Mucosa of rectum (tissue), 2 donors: Measurements from ENCODE around the gene GADD45G.

Source experiments
- H3K27ac ChIP-seq, 2 donors: one replicate each; pipeline ENCODE4 v1.7.0; 2013; ENCODE audit warnings: inconsistent platforms in 2 of 2, low read depth in 2 of 2, low read length in 2 of 2
- H3K27me3 ChIP-seq, 2 donors: one replicate each; pipeline ENCODE4 v1.7.0; 2013; ENCODE audit warnings: low read length in 2 of 2; ENCODE audit not compliant: control insufficient read depth in 2 of 2, insufficient read depth in 2 of 2
- H3K36me3 ChIP-seq, 2 donors: one replicate each; pipeline ENCODE4 v1.7.0; 2013; ENCODE audit warnings: low read length in 2 of 2; ENCODE audit not compliant: control insufficient read depth in 2 of 2, insufficient read depth in 2 of 2
- H3K4me1 ChIP-seq, 2 donors: one replicate each; pipeline ENCODE4 v1.7.0; 2013; ENCODE audit warnings: low read length in 2 of 2, mild to moderate bottlenecking in 1 of 2; ENCODE audit not compliant: control insufficient read depth in 2 of 2, insufficient read depth in 2 of 2
- H3K4me3 ChIP-seq, 2 donors: one replicate each; pipeline ENCODE4 v1.7.0; 2013; ENCODE audit warnings: low read length in 2 of 2
- H3K9ac ChIP-seq, 2 donors: one replicate each; pipeline ENCODE4 v1.7.0; 2013; ENCODE audit warnings: low read length in 2 of 2, low read depth in 1 of 2, mild to moderate bottlenecking in 1 of 2
- H3K9me3 ChIP-seq, 2 donors: one replicate each; pipeline ENCODE4 v1.7.0; 2013; ENCODE audit warnings: low read length in 2 of 2; ENCODE audit not compliant: control insufficient read depth in 2 of 2
- donor health status: healthy.
- donor health status: Normal muscosa, but diverticular disease.

The GADD45G gene

DNA sequence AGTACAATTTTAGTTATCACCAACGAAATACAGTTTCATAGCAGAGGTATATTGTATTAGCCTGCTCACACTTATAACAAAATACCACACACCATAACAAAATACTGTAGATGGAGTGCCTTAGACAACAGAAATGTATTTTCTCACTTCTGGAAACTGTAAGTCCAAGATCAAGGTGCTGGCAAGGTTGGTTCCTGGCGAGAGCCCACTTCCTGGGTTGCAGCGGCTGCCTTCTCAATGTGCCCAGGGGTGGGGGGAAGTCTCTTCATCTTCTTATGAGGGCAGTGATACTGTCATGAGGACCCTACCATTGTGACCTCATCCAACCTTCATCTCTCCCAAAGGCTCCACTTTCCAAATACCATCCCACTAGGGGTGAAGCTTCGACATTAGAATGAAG, 30.5 kb upstream of the GADD45G start:
- Histone ChIP-seq H3K27ac (no peak overlapping the region), H3K4me1 (no peaks in the 10 kb centered on the region), H3K36me3 (no peaks in the 10 kb centered on the region), H3K27me3 (no peaks in the 10 kb centered on the region), H3K9ac (no peak overlapping the region), H3K9me3 (no peaks in the 10 kb centered on the region), H3K4me3 (no peak overlapping the region)

DNA sequence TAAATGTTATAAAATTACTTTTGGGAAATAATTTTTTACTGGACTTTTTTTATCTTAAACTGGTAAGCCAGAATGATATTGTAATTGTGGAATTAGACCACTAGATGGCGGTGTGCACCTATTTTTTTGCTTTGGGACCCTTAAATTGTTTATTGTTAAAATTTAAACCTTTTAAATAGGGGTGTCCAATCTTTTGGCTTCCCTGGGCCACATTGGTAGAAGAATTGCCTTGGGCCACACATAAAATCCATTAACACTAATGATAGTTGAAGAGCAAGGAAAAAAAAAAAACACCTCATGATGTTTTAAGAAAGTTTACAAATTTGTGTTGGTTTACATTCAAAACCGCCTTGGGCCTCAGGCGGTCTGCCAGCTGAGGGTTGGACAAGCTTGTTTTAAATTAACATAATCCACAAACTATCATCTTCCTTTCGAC, 28.4 kb upstream of the GADD45G start:
- H3K4me1 ChIP-seq = no peaks in the 10 kb centered on the region
- H3K9ac ChIP-seq = no peak overlapping the region
- H3K27me3 ChIP-seq = no peaks in the 10 kb centered on the region
- H3K36me3 ChIP-seq = no peaks in the 10 kb centered on the region
- H3K27ac ChIP-seq = no peak overlapping the region
- no peaks in the 10 kb centered on the region for H3K9me3 ChIP-seq
- H3K4me3 ChIP-seq = no peak overlapping the region

DNA sequence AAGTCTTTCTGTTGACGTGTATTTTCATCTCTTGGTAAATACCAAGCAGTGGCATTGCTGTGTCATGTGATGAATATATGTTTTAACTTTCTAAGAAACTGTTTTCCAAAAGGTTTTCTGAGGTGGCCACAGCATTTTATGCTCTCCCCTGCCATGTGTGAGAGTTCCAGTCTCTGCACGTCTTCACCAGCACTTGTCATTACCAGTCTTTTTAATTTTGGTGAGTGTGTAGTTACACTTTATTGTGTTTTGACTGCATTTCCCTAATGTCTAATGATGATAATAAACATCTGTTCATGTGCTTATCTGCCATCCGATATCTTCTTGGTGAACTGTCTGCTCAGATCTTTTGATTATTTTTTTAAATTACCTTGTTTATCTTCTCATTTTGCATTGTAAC, 27.4 kb upstream of the GADD45G start:
- no peak overlapping the region for H3K4me3 ChIP-seq
- no peaks in the 10 kb centered on the region for H3K36me3 ChIP-seq
- H3K9me3 ChIP-seq = no peaks in the 10 kb centered on the region
- no peak overlapping the region for H3K27ac ChIP-seq
- peaks cover 0 to 3% of the 10 kb centered on the region in 2 donors for H3K27me3 ChIP-seq
- H3K4me1 ChIP-seq = no peaks in the 10 kb centered on the region
- no peak overlapping the region for H3K9ac ChIP-seq

GRCh38 chr9:89579741-89580385, 24.9 kb upstream of the GADD45G start:
- H3K9ac ChIP-seq = no peak overlapping the region
- no peak overlapping the region for H3K27ac ChIP-seq
- no peaks in the 10 kb centered on the region for H3K9me3 ChIP-seq
- H3K4me3 ChIP-seq = no peak overlapping the region
- peaks cover 2 to 3% of the 10 kb centered on the region in 2 donors for H3K27me3 ChIP-seq
- H3K36me3 ChIP-seq = no peaks in the 10 kb centered on the region
- no peaks in the 10 kb centered on the region for H3K4me1 ChIP-seq

GRCh38 chr9:89586311-89586710, 18.5 kb upstream of the GADD45G start:
- no peak overlapping the region for H3K4me3 ChIP-seq
- H3K27ac ChIP-seq = no peak overlapping the region
- H3K9me3 ChIP-seq = no peaks in the 10 kb centered on the region
- no peaks in the 10 kb centered on the region for H3K4me1 ChIP-seq
- no peak overlapping the region for H3K9ac ChIP-seq
- H3K27me3 ChIP-seq = peaks cover 2 to 3% of the 10 kb centered on the region in 2 donors
- H3K36me3 ChIP-seq = no peaks in the 10 kb centered on the region

DNA sequence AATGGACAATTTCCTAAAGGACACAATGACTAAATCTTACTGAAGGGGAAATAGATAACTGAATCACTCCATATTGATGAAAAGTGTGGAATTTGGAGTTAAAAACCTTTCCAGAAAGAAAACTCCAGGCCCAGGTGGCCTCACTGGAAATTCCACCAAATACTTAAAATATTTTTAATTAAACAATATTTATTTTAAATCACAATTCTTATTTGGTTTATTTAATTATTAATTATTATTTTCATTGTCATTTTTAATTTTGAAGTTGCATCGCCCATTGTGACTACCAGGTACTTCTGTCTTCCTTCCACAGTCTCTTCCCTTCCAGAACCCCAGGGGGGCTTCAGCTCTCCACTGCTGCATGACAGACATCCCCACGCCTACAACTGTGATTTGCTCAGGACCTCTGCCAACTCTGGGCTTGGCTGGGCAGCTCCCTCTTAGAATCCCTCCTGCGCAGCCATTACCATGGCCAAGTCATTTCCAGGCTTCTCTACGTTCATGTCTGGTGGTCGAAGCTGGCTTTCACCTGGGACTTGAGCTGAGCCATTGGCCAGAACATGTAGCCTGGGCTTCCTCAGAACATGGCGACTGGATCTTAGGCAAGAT, 16.4 kb upstream of the GADD45G start:
- Histone ChIP-seq H3K9me3 (no peaks in the 10 kb centered on the region), H3K4me3 (no peak overlapping the region), H3K27ac (no peak overlapping the region), H3K4me1 (no peaks in the 10 kb centered on the region), H3K27me3 (peaks cover 0 to 5% of the 10 kb centered on the region in 2 donors), H3K9ac (no peak overlapping the region), H3K36me3 (no peaks in the 10 kb centered on the region)

GRCh38 chr9:89590415-89590814, 14.4 kb upstream of the GADD45G start:
- Histone ChIP-seq H3K27me3 (peaks cover 0 to 5% of the 10 kb centered on the region in 2 donors), H3K4me1 (peaks cover 3 to 4% of the 10 kb centered on the region in 2 donors), H3K36me3 (no peaks in the 10 kb centered on the region), H3K9me3 (no peaks in the 10 kb centered on the region), H3K9ac (no peak overlapping the region), H3K27ac (no peak overlapping the region), H3K4me3 (no peak overlapping the region)

DNA sequence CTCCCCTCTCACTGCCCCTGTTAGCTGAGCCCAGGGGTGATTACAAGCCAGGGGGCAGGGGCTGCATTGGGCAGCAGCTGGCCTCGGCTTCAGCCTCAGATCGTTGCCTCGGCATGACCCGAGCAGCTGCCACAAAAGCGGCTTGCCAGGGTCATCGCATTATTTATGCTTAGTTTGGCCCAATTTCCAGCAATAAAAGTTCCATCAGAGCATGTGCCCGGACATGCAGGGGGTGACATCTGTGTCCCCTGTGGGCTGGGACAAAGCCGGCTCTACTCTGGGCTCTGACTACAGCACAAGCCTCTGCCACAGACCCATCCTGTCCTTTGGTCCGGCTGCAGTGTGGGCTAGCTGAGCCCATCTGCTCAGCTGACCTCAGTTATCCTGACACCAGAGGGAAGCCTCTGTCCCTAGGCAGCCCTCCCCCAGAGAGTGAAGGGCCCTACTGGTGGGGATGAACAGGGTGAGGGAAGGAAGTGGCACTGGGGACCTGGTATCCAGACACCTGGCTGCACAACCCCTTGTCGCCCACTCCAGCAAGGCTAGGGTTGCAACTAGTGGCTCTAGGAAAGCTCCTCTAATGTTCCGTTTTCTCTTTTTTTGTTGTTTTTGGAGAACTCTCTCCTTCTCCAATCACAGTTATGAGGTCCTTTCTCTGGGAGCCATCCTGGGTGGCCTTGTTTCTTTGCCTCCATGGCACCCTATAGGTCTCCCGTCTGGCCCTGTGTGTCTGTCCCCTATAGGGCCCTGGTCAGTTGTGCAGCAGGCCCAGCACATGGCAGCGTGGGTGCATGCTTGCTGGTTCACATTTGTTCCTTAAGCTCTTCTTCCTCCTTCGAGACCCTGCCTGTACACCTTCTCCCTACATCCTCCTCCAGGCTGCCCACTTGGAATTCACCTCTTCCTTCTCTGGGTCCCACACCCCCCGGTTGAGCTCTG, 13.3 kb upstream of the GADD45G start:
- Histone ChIP-seq H3K27ac (no peak overlapping the region), H3K36me3 (no peaks in the 10 kb centered on the region), H3K4me3 (no peak overlapping the region), H3K4me1 (peaks cover 3 to 4% of the 10 kb centered on the region in 2 donors), H3K9ac (no peak overlapping the region), H3K9me3 (no peaks in the 10 kb centered on the region), H3K27me3 (peaks cover 0 to 5% of the 10 kb centered on the region in 2 donors)

GRCh38 chr9:89592213-89592815, 12.5 kb upstream of the GADD45G start:
- Histone ChIP-seq H3K27ac (no peak overlapping the region), H3K4me1 (peaks cover 3 to 4% of the 10 kb centered on the region in 2 donors), H3K27me3 (peaks cover 0 to 5% of the 10 kb centered on the region in 2 donors), H3K9ac (no peak overlapping the region), H3K36me3 (no peaks in the 10 kb centered on the region), H3K4me3 (no peak overlapping the region), H3K9me3 (no peaks in the 10 kb centered on the region)
